ENCODE results near the gene ABCB8.

DNA sequence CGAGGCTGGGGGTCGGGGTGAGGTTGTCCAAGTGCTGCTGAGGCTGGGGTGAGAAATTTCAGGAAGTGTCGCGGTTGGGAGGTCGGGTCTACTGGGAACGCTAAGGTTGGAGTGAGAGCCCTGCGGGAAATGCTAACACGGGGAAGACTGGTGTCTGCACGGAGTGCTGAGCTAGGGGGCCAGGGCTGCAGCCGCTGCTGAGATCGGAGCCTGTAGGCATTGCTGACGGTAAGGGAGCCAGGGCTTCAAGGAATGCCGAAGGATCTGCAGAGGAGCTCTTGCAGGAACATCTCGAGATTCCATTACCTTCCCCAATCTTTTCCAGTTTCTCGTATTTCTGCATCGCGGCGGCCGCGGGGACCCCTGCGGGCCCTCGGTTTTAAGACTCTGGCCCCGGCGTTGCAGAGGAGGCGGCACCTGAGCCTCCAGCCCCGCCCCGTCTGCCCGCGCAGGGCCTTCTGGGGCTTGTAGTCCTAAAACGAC, 29.3 kb downstream of the ABCB8 start, which contains the start of gene CDK5:
- TF ChIP-seq POLR2A (IDR thresholded peaks at IDR 0.05; ENCODE audit: low read length) = no peak
- TF ChIP-seq GATA1 (IDR thresholded peaks at IDR 0.05; ENCODE audit: low read depth, low read length) = no peak
